NCI-H2171 treated with DMSO at 0.1 percent for 48 hours (cell line): ENCODE data around the gene IFI35.
"Not testable (repeated sequence)": the region's sequence is repeated elsewhere in the genome, so short reads cannot be mapped to it uniquely, and the experiment has no call there.

Experiments
- DNase-seq: peaks from one replicate; lab custom pipeline; 2025; lab: John Stamatoyannopoulos, UW

Gene IFI35

GRCh38 chr17:43006639-43007551 is at the start of gene IFI35:
Gene IFI35, plus strand, starts transcription at chr17:43006784. Its CDS starts 164 bp downstream, at chr17:43006948.
- DNase-seq, result peak; percentile 48

DNA sequence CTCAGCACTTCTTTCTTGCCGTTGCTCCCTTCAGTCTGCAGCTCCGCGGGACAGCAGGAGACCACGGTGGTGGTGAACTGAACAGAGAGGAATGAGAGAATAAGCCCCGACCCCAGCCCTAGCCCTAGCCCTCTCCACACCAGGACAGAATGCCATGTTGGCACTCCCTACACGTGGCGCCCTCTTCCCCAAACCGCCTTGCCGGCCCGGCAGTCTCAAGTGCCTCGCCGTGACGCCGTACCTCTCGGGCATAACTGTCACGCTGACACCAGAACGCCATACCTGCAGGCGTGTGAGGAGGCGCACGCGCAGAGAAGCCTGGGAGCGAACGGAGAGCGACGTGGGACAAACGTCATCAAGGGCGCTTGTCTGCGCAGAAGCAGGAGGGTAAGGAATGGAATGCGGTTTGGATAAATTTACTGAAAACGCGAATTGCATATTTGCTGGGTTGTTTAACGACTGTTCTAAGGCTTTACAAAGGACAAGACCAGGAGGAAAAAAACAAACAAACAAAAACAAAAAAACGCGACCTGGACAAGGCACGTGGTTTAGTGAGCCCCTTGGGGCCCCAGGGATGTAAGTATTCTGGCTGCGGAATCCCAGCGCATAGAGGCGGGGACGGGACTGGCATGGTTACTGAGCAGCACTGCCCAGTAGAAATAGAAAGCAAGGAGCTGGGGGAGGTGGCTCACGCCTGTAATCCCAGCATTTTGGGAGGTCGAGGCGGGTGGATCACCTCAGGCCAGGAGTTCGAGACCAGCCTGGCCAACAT is 42.2 kb upstream of the IFI35 start, which contains the start of gene AARSD1:
TSS of gene AARSD1 (minus strand) at position 294 of the 772 bp plus-strand sequence. CDS start at position 280, 14 bp downstream.
- peak; percentile 96 for DNase-seq

DNA sequence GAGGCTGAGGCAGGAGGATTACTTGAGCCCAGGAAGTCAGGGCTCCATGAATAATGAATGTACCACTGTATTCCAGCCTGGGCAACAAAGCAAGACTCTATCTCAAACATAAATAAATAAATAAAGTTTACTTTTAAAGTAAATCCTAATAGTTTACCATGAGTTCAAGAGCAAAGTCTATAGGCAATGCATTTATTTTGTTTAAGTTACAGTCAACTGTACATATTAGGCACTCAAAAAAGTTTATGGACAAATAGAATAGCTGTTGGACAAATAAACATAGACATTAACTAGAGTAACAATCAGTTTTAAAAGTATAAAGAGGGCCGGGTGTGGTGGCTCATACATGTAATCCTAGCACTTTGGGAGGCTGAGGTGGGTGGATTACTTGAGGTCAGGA is 38.7 kb upstream of the IFI35 start:
- DNase-seq, result no peak

- no peak for DNase-seq
These were observed 37.5 kb upstream of the IFI35 start for GRCh38 chr17:42969001-42969581.

DNA sequence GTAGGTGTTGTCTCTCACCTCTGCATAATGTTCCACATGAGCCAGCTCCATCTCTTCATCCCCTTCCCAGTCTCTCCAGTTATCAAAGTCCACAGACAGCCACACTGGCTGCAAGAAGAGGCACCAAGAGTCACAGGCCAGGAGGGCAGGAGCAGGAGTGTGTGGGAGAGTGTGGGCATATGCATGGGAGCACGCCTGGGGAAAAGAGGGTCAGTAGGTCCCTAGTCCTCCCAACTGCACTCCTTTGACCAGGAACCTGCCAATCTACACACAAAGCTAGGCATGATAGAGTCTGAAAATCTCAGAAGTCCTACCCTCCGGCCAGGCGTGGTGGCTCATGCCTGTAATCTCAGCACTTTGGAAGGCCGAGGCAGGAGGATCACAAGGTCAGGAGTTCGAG is 35.0 kb upstream of the IFI35 start:
- DNase-seq, result no peak

- not testable (repeated sequence) for DNase-seq
These were observed 33.3 kb upstream of the IFI35 start for GRCh38 chr17:42973323-42973722.

DNA sequence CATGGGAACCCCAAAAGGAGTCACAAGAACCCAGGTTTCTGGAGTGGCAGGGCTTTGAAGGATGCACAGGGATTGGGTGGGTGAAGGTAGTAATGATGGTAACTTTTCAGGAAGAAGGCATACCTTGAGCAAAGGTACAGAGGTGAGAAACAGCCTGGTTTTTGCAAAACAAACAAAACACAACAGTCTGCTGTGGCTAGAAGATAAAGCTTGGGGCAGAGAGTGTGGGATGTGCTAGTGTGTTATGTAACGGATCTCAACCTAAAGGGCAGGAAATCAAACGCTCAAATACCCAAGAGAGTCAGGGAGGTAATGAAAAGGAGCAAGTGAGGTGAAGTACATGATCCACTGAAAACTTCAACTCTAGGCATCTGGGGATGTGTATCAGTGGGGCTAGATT is 31.3 kb upstream of the IFI35 start:
- no peak for DNase-seq

DNA sequence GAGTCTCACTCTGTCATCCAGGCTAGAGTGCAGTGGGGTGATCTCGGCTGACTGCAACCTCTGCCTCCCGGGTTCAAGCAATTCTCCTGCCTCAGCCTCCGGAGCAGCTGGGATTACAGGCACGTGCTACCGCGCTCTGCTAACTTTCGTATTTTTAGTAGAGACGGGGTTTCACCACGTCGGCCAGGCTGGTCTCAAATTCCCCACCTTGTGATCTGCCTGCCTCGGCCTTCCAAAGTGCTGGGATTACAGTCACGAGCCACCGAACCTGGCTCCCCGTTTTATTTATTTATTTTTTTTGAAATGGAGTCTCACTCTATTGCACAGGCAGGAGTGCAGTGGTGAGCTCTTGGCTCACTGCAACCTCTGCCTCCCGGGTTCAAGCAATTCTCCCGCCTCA is 30.9 kb upstream of the IFI35 start:
- DNase-seq, result not testable (repeated sequence)

DNA sequence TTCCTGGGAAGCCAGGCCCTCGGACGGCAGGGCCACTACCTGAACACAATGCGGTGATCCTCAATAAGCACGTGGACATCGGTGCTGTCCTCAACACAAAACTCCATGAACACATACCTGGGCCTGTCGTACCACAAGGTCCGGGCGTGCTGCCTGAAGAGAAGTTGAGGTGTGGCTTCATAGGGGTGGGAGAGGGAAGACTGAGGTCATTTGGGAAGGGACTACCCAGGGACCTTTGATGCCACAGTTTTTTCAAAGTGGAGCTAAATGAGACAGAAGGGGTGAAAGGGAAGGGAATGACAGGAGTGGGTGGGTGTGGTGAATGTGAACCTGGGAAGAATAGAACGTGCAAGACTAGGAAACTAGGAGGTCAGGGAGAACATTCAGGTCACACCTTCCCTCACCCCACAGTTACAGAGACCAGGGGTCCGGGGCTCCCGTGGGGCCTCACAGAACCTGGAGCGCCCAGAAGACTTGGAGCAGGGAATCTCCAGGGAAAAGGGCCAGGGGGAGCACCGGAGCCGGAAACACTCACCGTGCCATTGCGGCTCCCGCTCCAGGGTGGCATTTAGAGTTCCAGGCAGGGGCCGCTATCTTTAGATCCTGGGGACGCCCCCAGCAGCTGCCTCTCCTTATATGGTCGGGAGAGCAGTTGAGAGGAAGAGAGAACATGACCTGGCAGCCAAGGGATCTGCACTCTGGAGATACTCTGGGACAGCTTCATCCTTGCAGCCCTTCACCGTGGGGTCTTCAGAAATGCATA is 26.9 kb upstream of the IFI35 start, which contains the start of gene PTGES3L:
TSS of gene PTGES3L (minus strand) at position 570 of the 763 bp plus-strand sequence. CDS start at position 543, 27 bp downstream.
- peak; percentile 81 for DNase-seq

DNA sequence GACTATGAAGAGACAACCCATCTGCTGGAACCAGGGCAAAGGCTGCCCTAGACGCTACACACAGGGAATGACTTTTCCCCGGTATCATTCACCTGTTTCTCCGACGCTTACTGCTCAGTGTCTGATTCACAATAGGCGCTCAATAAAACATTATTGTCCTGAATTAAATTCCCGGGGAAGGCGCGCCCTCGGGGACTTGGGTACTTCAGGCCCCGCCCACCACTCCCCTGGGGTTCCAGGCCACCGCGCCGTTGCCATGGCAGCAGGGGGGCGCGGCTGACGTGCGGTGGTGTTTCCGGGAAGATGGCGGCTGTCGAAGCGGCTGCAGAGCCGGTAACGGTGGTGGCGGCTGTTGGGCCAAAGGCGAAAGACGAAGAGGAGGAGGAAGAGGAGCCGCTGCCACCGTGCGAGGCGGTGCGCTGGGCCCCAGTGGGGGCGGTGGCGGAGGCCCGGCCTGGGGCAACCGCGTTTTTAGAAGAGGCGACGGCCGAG is 26.3 kb upstream of the IFI35 start, which contains the start of gene RUNDC1:
TSS of gene RUNDC1 (plus strand) at position 292 of the 492 bp plus-strand sequence. CDS start at position 304, 12 bp downstream.
- peak; percentile 82 for DNase-seq

DNA sequence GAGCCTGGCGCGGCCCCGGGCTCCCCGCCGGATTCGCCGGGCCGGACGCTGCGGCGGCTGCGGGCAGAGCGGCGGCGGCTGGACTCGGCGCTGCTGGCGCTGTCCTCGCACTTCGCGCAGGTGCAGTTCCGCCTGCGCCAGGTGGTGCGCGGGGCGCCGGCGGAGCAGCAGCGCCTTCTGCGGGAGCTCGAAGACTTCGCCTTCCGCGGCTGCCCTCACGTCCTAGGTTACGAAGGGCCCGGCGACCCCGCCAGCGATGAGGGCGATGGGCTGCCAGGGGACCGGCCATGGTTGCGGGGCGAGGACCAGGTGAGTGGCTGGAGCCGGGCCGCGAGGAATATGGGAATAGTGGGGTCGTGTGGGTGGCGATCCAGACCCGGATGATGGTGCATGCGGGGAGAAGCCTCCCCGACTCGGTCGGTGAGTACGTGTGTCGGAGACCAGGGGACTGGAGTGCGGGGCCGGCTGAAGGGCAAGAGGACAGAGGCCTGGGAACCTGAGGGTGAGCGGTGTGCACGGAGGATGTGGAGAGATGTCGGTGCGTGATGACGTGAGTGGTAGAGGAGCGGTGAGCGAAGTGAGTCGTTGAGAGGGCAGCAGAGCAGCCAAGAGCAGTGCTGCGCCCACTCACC is 25.7 kb upstream of the IFI35 start:
- DNase-seq, result peak; percentile 62

DNA sequence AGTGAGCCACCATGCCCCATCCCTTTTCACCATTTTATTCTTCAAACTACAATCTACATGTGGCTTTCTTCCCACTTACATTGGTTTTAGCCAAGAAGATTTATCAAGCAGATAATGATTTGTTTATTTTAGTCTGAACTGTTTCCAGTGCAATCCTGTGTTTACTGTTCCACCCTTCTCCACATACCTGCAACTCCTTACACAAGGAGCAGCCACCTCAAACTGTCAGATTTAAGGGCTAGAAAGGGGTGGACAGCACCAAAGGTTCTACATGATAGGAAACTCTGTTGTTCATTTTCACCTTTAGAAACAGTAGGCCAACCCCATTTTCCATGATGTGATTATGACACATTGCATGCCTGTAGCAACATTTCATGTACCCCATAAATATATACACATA is 24.3 kb upstream of the IFI35 start:
- DNase-seq, result no peak

DNA sequence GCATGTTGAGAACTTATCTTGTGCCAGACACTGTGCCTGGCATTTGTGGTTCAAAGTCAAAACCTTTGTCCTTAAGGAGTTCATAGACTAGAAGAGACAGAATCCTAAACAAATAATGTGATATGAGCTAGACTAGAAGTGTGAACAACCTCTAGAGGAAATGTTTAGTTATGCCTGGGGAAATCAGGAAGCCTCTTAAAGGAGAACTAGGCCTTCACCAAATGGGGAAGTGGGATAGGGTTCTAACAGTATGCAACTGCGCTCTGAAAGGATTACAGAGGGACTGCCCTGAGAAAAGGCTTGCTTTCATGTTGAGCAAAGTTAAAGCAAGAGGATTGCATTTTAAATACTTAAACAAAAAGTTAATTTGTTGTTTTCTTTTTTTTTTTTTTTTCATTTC is 21.4 kb upstream of the IFI35 start:
- DNase-seq, result no peak

DNA sequence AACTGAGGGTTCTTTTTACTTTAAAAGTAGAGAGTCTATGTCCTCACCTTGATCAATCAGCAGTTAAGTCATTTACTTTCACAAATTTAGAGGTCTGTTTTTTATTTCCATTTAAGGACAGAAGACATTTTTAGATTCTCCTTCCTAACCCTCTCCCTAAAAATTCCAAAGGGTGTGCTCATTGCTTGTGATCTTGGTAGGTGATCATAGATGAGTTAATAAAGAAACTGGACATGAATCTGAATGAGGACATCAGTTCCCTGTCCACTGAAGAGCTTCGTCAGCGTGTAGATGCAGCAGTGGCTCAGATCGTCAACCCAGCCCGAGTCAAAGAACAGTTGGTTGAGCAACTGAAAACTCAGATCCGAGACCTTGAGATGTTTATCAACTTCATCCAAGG is 17.4 kb upstream of the IFI35 start:
- DNase-seq, result no peak

DNA sequence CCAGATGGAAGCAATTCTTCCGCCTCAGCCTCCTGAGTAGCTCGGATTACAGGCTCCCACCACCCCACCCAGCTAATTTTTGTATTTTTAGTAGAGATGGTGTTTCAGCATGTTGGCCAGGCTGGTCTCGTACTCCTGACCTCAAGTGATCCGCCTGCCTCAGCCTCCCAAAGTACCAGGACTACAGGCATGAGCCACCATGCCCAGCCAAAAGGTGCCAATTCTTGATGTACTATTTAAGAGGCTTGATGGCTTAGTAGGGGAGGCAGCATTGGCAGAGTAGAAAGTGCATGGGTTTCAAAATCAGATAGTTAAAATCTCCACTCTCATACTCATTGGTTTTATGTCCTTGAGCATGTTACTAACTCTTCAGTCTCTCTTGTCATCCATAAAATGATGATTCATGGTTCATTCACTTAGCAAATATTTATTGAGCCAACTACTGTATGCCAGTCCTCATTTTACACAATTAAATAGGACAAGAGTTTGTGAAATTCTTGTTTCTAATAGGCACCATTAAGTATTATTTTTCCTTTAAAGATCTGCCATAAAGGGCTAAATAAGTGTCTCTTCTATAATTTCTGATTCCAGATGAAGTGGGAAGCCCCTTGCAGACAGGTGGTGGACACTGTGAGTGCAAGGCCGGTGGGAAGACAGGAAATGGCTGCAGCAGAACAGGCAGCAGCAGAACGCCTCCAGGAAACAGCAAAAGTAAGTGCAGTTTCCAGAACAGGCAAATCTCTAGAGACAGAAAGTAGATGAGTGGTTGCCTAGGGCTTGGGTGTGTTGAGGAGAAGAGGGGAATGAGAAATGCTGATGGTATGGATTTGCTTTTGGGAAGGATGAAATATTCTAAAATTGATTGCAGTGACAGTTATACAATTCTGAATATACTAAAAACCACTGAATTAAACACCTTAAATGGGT is 16.6 kb upstream of the IFI35 start:
- no peak for DNase-seq

GRCh38 chr17:42991471-42991870 is 15.1 kb upstream of the IFI35 start:
- no peak for DNase-seq

- no peak for DNase-seq
These were observed 13.7 kb upstream of the IFI35 start for GRCh38 chr17:42992872-42993271.

DNA sequence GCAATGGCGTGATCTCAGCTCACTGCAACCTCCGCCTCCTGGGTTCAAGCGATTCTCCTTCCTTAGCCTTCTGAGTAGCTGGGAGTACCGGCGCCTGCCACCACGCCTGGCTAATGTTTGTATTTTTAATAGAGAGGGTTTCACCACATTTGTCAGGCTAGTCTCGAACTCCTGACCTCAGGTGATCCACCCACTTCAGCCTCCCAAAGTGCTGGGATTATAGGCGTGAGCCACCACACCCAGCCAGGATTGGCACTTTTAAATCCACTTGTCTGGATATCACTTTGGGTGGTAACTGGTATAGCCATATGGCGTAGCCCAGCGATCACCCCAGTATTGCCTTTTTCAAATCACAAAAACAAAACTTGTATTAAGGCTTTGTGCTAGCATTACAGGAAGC is 12.7 kb upstream of the IFI35 start:
- not testable (repeated sequence) for DNase-seq

DNA sequence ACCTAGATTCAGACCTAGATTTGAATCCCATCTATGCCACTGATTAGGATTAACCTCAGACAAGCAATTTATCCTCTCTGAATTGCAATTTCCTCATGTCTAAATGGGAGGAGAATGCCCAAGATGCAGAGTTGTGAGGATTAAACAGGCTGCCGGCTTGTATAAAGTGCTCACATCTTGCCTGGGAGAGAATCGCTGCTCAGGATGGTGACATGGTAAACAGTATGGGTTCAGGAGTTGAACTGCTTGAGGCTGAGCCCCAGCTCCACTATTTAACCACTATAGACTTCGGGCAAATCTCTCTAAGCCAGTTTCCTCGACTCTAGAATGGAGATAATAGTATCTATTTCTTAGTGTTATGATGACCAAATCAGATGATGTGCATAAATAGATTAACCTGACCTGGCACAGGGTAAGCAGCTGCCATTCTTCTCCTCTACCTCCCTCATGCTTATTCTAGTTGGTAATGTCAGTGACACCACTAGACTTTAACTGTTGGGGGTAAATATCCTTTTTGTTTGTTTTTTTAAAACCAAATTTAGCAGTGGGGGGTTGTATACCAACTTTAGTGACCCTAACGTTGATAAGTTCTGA is 9.1 kb upstream of the IFI35 start:
- no peak for DNase-seq
